ENCODE measurements around the gene REXO4. TPM values are rescaled to one million over a fixed set of nuclear protein-coding genes. Genes with fewer than 3 reads are reported as not detected.

The REXO4 gene
- total and polyA plus RNA-seq, 2 of the 13 experiments (the other 11 are each of a cell fraction or from before 2014, with no cell fraction given): 18.5 to 30.4 TPM

GRCh38 chr9:133463864-133464615 lies 46.2 kb upstream of the REXO4 start:
- CTCF ChIA-PET (ENCODE audit: low intra/inter-chr PET ratio, low total read pairs): no interaction called here
- no peak for FAIRE-seq
- in situ Hi-C loops (cut with HindIII; ENCODE audit: extremely low pct_ligation_motif_present, low pct_unique_long_range_greater_than_20kb): no loop called here

More at GRCh38 chr9:133463864-133464615, 46.2 kb upstream of the REXO4 start:
- H3K27ac ChIP-seq (ENCODE audit: extremely low read length, insufficient read depth, low read length): no peak overlapping the region
- peaks cover 25% of the 10 kb centered on the region for H3K4me1 ChIP-seq (ENCODE audit: insufficient read depth, low read length)
- POLR2A ChIA-PET: interaction anchor here (2.2 kb wide), 1 partner anchor 15 kb away, joined by 6 read pairs; the partner anchor contains the start of gene SLC2A6
- intact Hi-C loops (cut with micrococcal nuclease; ENCODE audit: unreplicated experiment): no loop called here
- H3K79me2 ChIP-seq (ENCODE audit: insufficient read depth, low read length): peaks cover 14% of the 10 kb centered on the region
- no peak overlapping the region for H2AFZ ChIP-seq (ENCODE audit: low read length)
- no peaks in the 10 kb centered on the region; the same call in 1 of the 2 replicates for H4K20me1 ChIP-seq (ENCODE audit: insufficient read depth, low read length)
- H3K4me3 ChIP-seq (replicated peaks in 1 of 3; ENCODE audit: insufficient read depth in 1 of 3, low read depth in 2 of 3, low read length in 3 of 3): no peak overlapping the region
- DNase-seq (ENCODE audit: low spot score) (no peak), ATAC-seq (no peak)
- WGBS (ENCODE audit: low lambda C conversion rate): 95% methylated on average over 20 of the region's 24 CpGs
- TF ChIP-seq ZBTB39 (CRISPR knock-in tag; IDR thresholded peaks at IDR 0.05): no peak
- no peak overlapping the region for H3K4me2 ChIP-seq (ENCODE audit: low read depth, low read length)
- H3K36me3 ChIP-seq (replicated peaks in 1 of 2; ENCODE audit: control insufficient read depth in 1 of 2, insufficient read depth in 2 of 2, low read length in 2 of 2): peaks cover 9 to 14% of the 10 kb centered on the region in 2 experiments; a peak in 3 of 5 replicates
- H3K27me3 ChIP-seq (ENCODE audit: control insufficient read depth in 1 of 2, insufficient read depth in 2 of 2, low read length in 2 of 2): no peaks in the 10 kb centered on the region; a peak in 1 of 5 replicates
- H3K9me3 ChIP-seq (ENCODE audit: low read length): no peaks in the 10 kb centered on the region
- BruUV-seq (replicated peaks): no TSS peak
- H3K9ac ChIP-seq (ENCODE audit: insufficient read depth, low read depth, low read length): no peak overlapping the region
